ENCODE data around the gene PRAMEF5.
"Not testable (repeated sequence)": the region's sequence is repeated elsewhere in the genome, so short reads cannot be mapped to it uniquely, and the experiment has no call there.

The PRAMEF5 gene

GRCh38 chr1:13230601-13231000 lies 23.4 kb upstream of the PRAMEF5 start:
- not testable (repeated sequence) for H3K27me3 ChIP-seq (replicated peaks; ENCODE audit: control insufficient read depth, insufficient read depth, low read length, poor library complexity, severe bottlenecking); H3K4me3 ChIP-seq (ENCODE audit: insufficient read depth, low read depth, low read length, poor library complexity, severe bottlenecking)

DNA sequence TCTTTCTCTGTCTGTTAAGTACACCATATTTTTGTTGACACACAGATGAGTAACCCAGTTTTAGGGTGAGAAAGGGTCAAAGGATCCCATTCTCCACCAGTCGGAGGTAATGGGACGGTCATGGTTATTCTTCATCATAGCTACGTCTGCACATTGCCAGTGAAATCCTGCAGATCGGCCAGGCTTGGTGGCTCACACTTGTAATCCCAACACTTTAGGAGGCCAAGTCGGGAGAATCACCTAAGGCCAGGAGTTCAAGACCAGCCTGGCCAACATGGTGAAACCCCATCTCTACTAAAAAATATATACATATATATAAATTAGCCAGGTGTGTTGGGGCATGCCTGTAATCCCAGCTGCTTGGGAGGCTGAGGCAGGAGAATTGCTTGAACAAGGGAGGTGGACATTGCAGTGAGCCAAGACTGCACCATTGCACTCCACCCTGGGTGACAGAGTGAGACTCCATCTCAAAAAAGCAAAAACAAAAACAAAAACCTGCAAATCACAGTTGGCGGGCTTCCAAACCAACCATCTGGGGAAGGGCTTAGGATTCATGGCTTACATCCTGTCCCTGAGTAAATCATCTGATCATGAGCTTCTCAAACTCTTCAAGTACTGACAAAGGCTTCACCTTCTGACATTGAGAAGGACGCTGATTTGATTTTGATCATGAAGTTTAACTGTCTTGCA lies 22.8 kb upstream of the PRAMEF5 start:
- DNase-seq; H3K4me3 ChIP-seq (ENCODE audit: insufficient read depth, low read depth, low read length, poor library complexity, severe bottlenecking); H3K27me3 ChIP-seq (replicated peaks; ENCODE audit: control insufficient read depth, insufficient read depth, low read length, poor library complexity, severe bottlenecking); H3K27ac ChIP-seq (ENCODE audit: insufficient read depth, low read length, poor library complexity, severe bottlenecking); H3K9me3 ChIP-seq (ENCODE audit: control insufficient read depth, low read length); H3K36me3 ChIP-seq (ENCODE audit: control insufficient read depth, insufficient read depth, low read length); H3K4me1 ChIP-seq (ENCODE audit: control insufficient read depth, insufficient read depth, low read length, poor library complexity, severe bottlenecking): not testable (repeated sequence)

More at GRCh38 chr1:13230601-13231000, 23.4 kb upstream of the PRAMEF5 start:
- H3K9me3 ChIP-seq (ENCODE audit: control insufficient read depth, low read length); H3K36me3 ChIP-seq (ENCODE audit: control insufficient read depth, insufficient read depth, low read length); DNase-seq; H3K27ac ChIP-seq (ENCODE audit: insufficient read depth, low read length, poor library complexity, severe bottlenecking); H3K4me1 ChIP-seq (ENCODE audit: control insufficient read depth, insufficient read depth, low read length, poor library complexity, severe bottlenecking): not testable (repeated sequence)

DNA sequence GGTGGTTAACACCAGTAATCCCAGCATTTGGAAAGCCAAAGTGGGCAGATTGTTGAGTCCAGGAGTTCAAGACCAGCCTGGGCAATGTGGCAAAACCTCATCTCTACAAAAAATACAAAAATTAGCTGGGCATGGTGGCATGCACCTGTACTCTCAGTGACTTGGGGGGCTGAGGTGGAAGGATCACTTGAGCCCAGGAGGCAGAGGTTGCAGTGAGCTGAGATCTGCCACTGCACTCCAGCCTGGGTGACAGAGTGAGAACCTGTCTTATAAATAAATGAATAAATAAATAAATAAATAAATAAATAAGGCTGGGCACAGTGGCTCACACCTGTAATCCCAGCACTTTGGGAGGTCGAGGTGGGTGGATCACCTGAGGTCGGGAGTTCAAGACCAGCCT lies 21.9 kb upstream of the PRAMEF5 start:
- H3K4me3 ChIP-seq (ENCODE audit: insufficient read depth, low read depth, low read length, poor library complexity, severe bottlenecking); H3K27ac ChIP-seq (ENCODE audit: insufficient read depth, low read length, poor library complexity, severe bottlenecking); H3K4me1 ChIP-seq (ENCODE audit: control insufficient read depth, insufficient read depth, low read length, poor library complexity, severe bottlenecking); H3K36me3 ChIP-seq (ENCODE audit: control insufficient read depth, insufficient read depth, low read length); H3K9me3 ChIP-seq (ENCODE audit: control insufficient read depth, low read length); DNase-seq; H3K27me3 ChIP-seq (replicated peaks; ENCODE audit: control insufficient read depth, insufficient read depth, low read length, poor library complexity, severe bottlenecking): not testable (repeated sequence)

DNA sequence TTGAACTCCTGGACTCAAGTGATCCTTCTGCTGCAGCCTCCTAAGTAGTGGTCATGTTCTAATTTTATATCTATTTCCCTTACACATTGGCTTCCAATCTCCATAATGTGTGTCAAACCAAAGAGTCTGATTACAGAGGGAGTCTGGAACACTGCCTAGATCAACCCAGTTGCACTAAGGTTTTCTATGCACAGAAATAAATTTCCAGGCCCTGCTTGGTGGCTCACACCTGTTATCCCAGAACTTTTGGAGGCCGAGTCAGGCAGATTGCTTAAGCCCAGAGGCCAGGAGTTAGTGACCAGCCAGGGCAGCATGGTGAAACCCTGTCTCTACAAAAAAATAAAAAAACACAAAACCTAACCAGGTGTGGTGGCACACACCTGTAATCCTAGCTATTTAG lies 19.9 kb upstream of the PRAMEF5 start:
- not testable (repeated sequence) for H3K27me3 ChIP-seq (replicated peaks; ENCODE audit: control insufficient read depth, insufficient read depth, low read length, poor library complexity, severe bottlenecking); H3K27ac ChIP-seq (ENCODE audit: insufficient read depth, low read length, poor library complexity, severe bottlenecking); H3K4me1 ChIP-seq (ENCODE audit: control insufficient read depth, insufficient read depth, low read length, poor library complexity, severe bottlenecking); H3K36me3 ChIP-seq (ENCODE audit: control insufficient read depth, insufficient read depth, low read length); H3K9me3 ChIP-seq (ENCODE audit: control insufficient read depth, low read length); DNase-seq; H3K4me3 ChIP-seq (ENCODE audit: insufficient read depth, low read depth, low read length, poor library complexity, severe bottlenecking)

- H3K27ac ChIP-seq (ENCODE audit: insufficient read depth, low read length, poor library complexity, severe bottlenecking); H3K36me3 ChIP-seq (ENCODE audit: control insufficient read depth, insufficient read depth, low read length); H3K4me3 ChIP-seq (ENCODE audit: insufficient read depth, low read depth, low read length, poor library complexity, severe bottlenecking); DNase-seq; H3K4me1 ChIP-seq (ENCODE audit: control insufficient read depth, insufficient read depth, low read length, poor library complexity, severe bottlenecking); H3K9me3 ChIP-seq (ENCODE audit: control insufficient read depth, low read length); H3K27me3 ChIP-seq (replicated peaks; ENCODE audit: control insufficient read depth, insufficient read depth, low read length, poor library complexity, severe bottlenecking): not testable (repeated sequence)
Measured at GRCh38 chr1:13237572-13237971, 16.4 kb upstream of the PRAMEF5 start.

DNA sequence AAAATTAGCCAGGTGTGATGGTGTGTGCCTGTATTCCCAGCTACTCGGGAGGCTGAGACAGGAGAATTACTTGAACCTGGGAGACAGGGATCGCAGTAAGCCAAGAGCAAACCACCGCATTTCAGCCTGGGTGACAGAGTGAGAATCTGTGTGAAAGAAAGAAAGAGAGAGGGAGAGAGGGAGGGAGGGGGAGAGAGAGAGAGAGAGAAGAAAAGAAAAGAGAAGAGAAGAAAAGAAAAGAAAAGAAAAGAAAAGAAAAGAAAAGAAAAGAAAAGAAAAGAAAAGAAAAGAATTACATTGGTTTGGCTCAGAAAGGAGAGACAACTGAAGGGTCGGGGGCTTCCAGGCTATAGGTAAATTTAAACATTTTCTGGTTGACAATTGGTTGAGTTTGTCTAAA lies 14.4 kb upstream of the PRAMEF5 start:
- H3K27ac ChIP-seq (ENCODE audit: insufficient read depth, low read length, poor library complexity, severe bottlenecking); H3K4me3 ChIP-seq (ENCODE audit: insufficient read depth, low read depth, low read length, poor library complexity, severe bottlenecking); H3K9me3 ChIP-seq (ENCODE audit: control insufficient read depth, low read length); DNase-seq; H3K4me1 ChIP-seq (ENCODE audit: control insufficient read depth, insufficient read depth, low read length, poor library complexity, severe bottlenecking); H3K27me3 ChIP-seq (replicated peaks; ENCODE audit: control insufficient read depth, insufficient read depth, low read length, poor library complexity, severe bottlenecking); H3K36me3 ChIP-seq (ENCODE audit: control insufficient read depth, insufficient read depth, low read length): not testable (repeated sequence)

DNA sequence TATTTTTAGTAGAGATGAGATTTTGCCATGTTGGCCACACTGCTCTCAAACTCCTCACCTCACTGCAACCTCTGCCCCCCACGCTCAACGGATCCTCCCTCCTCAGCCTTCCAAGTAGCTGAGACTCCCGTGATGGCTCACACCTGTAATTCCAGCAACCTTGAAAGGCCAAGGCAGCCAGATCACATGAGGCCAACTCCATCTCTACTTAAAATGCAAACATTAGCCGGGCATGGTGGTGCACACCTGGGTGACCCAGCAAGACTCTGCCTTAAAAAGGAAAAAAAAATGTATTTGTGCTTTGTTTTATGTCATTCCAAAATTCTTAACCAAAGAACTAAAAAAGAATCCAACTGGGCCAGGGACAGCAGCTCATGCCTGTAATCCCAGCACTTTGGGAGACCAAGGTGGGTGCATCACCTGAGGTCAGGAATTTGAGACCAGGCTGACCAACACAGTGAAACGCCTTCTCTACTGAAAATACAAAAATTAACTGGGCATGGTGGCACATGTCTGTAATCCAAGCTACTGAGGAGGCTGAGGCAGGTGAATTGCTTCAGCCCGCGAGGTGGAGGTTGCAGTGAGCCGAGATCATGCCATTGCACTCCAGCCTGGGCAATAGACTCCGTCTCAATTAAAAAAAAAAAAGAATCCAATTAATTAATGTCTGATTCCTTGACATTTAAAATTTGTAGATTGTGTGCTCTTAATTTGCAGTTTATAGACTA lies 10.3 kb upstream of the PRAMEF5 start:
- not testable (repeated sequence) for H3K4me3 ChIP-seq (ENCODE audit: insufficient read depth, low read depth, low read length, poor library complexity, severe bottlenecking); H3K27me3 ChIP-seq (replicated peaks; ENCODE audit: control insufficient read depth, insufficient read depth, low read length, poor library complexity, severe bottlenecking); DNase-seq; H3K27ac ChIP-seq (ENCODE audit: insufficient read depth, low read length, poor library complexity, severe bottlenecking); H3K36me3 ChIP-seq (ENCODE audit: control insufficient read depth, insufficient read depth, low read length); H3K4me1 ChIP-seq (ENCODE audit: control insufficient read depth, insufficient read depth, low read length, poor library complexity, severe bottlenecking); H3K9me3 ChIP-seq (ENCODE audit: control insufficient read depth, low read length)

DNA sequence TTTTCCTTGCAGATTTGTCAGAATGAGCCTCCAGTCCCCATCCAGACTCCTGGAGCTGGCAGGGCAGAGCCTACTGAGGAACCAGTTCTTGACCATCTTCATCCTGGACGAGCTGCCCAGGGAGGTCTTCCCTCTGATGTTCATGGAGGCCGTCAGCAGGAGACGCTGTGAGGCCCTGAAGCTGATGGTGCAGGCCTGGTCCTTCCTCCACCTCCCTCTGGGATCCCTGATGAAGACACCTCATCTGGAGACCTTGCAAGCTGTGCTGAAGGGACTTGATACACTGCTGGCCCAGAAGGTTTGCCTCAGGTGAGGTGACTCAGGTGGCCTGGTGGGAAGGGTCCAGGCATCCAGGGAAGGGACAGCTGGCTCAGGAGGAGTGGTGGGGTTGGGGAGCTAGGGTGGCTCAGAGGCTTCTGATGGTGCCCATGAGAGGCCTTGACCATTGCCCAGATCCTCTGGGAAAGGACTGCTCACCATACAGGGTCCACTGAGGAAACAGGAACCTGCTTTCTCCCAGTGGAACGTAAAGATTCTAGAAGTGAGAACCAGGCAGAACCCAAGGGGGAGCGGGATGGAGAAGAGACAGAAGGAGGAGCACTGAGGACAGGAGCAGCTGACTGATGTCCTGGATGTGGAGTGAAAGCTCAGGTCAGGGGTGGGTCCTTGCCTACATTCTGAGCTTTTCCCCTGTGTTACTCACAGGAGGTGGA lies 8.0 kb upstream of the PRAMEF5 start:
- not testable (repeated sequence) for H3K9me3 ChIP-seq (ENCODE audit: control insufficient read depth, low read length); H3K4me3 ChIP-seq (ENCODE audit: insufficient read depth, low read depth, low read length, poor library complexity, severe bottlenecking); H3K4me1 ChIP-seq (ENCODE audit: control insufficient read depth, insufficient read depth, low read length, poor library complexity, severe bottlenecking); H3K27ac ChIP-seq (ENCODE audit: insufficient read depth, low read length, poor library complexity, severe bottlenecking); H3K27me3 ChIP-seq (replicated peaks; ENCODE audit: control insufficient read depth, insufficient read depth, low read length, poor library complexity, severe bottlenecking); H3K36me3 ChIP-seq (ENCODE audit: control insufficient read depth, insufficient read depth, low read length); DNase-seq

GRCh38 chr1:13246554-13246871 lies 7.5 kb upstream of the PRAMEF5 start:
- H3K36me3 ChIP-seq (ENCODE audit: control insufficient read depth, insufficient read depth, low read length); H3K4me1 ChIP-seq (ENCODE audit: control insufficient read depth, insufficient read depth, low read length, poor library complexity, severe bottlenecking); H3K4me3 ChIP-seq (ENCODE audit: insufficient read depth, low read depth, low read length, poor library complexity, severe bottlenecking); H3K27ac ChIP-seq (ENCODE audit: insufficient read depth, low read length, poor library complexity, severe bottlenecking); H3K9me3 ChIP-seq (ENCODE audit: control insufficient read depth, low read length); H3K27me3 ChIP-seq (replicated peaks; ENCODE audit: control insufficient read depth, insufficient read depth, low read length, poor library complexity, severe bottlenecking); DNase-seq: not testable (repeated sequence)

DNA sequence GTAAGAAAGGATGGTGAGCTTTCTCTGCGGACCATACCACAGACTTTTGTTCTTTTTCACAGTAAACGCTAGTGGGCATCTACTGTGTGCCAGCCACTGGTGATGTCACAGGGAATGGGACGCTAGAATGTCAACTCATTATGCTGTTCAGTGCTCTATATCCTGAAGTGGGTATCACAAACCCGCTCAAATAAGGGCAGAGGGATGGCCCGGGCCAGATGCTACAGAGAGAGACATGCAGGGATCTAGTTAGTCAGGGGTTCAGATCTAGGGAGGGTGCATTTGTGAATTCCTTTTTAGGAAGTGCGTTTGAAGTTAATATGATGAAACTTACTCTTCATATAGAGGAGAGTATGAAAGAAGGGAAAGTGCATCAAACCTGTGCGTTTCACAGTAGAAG lies 6.9 kb upstream of the PRAMEF5 start:
- not testable (repeated sequence) for H3K27ac ChIP-seq (ENCODE audit: insufficient read depth, low read length, poor library complexity, severe bottlenecking); H3K4me3 ChIP-seq (ENCODE audit: insufficient read depth, low read depth, low read length, poor library complexity, severe bottlenecking); H3K36me3 ChIP-seq (ENCODE audit: control insufficient read depth, insufficient read depth, low read length)

More for the DNA sequence above, 6.9 kb upstream of the PRAMEF5 start:
- H3K27me3 ChIP-seq (replicated peaks; ENCODE audit: control insufficient read depth, insufficient read depth, low read length, poor library complexity, severe bottlenecking); H3K4me1 ChIP-seq (ENCODE audit: control insufficient read depth, insufficient read depth, low read length, poor library complexity, severe bottlenecking); H3K9me3 ChIP-seq (ENCODE audit: control insufficient read depth, low read length); DNase-seq: not testable (repeated sequence)
